ENCODE measurements around the gene CALM1.
"Not testable (repeated sequence)": the region's sequence is repeated elsewhere in the genome, so short reads cannot be mapped to it uniquely, and the experiment has no call there.

Gene CALM1

DNA sequence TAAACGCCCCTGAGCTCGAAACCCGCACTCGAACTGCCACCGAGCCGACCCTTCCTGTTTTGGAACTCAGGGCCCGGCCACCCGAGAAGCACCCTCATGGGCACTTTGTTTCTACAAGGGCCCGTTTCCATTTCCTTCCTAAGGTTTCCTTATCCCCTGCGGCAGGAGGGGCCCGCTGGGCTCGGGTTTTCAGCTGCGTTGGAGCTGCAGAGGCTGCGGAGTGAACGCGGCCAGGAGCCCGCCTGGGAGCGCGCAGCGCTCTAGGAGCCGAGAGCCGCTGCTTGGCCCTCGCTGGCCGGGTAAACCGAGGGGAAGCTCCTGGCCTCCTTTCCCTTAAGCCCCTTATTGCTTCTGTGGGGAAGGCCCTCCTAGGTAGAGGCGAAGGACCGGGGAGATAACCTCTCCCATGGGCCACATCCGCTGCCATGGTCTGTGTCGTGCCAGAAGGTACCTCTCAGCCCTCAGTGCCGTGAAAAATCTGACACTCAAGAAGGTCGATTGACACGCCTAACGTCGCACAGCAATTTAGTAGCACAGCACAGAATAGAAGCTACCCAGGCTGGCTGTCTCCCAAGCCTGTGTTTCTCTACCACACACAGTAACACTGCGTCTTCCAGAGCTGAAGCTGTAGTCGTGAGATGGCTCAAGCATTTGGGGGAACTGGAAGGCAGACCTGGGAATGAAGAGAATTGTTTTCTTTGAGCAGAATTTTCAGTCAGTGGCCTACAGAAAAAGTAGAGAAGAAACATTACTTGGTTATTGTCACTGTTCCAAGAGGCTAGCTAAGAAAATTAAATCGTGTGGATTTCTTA is 12.9 kb upstream of the CALM1 start:
- DNase-seq: peak; percentile 52

- DNase-seq: no peak
Observed at GRCh38 chr14:90384543-90384911, 12.3 kb upstream of the CALM1 start.

DNA sequence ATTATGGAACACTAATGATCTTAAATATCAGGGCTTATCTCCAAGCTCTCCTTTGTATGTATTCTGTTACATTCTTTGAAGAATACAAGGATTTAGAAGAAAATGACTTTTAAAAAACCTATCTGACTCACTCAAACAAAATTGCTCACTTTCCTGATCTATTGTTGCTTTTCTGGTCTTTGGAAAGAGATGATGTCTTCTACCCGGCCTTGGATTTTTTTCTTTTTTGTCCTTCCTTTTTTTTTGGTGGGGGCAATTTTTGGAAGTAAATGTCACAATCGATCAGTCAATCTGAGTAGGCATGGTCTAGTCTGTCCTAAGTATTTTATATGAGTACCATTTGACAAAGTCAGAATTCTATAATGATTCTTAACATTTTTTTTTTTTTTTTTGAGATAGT is 10.5 kb upstream of the CALM1 start:
- DNase-seq: no peak

- no peak for DNase-seq
Observed at GRCh38 chr14:90387206-90387760, 9.5 kb upstream of the CALM1 start.

DNA sequence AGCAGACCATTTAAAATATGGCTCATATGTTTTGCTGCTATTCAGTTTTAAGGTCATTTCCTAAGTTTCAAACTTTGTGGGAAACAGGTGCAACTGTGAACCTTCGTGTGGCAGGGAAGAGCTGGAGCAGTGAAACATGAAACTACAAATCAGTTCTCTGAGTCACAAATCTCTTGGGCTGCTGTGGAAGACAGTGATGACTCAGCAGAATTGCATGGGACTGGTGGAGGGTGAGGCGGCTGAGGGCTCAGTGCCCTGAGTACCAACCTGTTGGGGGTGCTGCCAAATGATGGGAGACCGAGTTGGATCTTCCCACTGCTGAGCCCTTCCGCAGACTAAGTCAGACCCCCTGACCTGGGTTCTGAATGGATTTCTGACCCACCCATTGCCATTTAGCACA is 8.4 kb upstream of the CALM1 start:
- DNase-seq: no peak

- DNase-seq: no peak
Observed at GRCh38 chr14:90388982-90389381, 7.8 kb upstream of the CALM1 start.

DNA sequence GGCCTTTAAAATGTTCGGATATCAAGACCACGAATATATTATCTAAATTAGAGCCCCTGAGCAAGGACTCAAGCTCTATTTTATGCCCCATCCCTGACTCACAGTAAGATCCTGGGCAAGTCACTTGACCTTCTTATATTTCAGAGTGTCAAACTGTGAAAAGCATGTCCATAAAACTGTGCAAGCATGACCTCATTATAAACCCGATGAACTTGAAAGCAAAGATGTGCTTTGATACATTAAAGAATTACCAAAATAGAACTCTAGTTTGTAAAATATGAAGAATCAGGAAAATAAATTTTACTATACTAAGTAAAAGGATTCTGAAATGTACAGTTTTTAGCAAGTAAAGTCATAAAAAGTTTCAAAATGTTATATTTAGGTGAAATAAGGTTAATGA is 2.9 kb upstream of the CALM1 start:
- DNase-seq: no peak

DNA sequence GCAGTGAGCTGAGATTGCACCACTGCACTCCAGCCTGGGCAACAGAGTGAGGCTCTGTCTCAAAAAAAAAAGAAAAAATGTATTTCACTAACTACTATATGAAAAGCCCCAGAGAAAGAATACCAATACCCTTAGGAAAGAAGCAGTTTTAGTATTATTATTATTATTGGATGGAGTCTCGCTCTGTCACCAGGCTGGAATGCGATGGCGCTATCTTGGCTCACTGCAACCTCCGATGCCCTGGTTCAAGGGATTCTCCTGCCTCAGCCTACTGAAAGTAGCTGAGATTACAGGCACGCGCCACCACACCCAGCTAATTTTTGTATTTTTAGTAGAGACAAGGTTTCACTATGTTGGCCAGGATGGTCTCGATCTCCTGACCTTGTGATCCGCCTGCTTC is 2.0 kb upstream of the CALM1 start:
- not testable (repeated sequence) for DNase-seq

- peak; percentile 54 for DNase-seq
Observed at GRCh38 chr14:90397425-90398314, 841 bp downstream of the CALM1 start.

DNA sequence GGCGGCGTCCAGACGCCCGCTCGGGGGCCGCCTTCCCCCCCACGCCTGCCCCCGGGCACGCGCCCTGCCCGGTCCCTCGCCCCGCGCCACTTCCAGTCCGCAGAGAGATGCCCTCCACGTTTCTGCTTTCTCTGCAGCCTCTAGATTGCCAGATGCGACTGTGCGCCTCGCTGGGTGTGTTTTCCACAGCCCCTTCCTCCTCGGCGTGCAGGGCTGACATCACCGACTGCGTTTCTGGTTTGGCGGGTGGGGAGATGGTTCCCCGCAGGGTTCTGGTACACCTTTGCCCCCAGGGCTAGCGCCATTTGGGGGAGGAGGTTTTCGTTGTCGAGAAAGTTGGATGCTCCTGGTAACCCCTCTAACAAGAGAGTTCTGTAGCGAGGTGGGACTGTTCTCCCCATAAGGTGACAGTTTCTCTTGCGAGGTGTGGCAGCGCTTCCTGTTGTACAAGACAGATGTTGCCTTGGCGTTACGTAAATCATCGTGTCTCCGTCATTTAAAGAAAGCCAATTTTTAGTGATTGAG is 1.5 kb downstream of the CALM1 start:
- no peak for DNase-seq

- no peak for DNase-seq
Observed at GRCh38 chr14:90398841-90399540, 2.2 kb downstream of the CALM1 start.

DNA sequence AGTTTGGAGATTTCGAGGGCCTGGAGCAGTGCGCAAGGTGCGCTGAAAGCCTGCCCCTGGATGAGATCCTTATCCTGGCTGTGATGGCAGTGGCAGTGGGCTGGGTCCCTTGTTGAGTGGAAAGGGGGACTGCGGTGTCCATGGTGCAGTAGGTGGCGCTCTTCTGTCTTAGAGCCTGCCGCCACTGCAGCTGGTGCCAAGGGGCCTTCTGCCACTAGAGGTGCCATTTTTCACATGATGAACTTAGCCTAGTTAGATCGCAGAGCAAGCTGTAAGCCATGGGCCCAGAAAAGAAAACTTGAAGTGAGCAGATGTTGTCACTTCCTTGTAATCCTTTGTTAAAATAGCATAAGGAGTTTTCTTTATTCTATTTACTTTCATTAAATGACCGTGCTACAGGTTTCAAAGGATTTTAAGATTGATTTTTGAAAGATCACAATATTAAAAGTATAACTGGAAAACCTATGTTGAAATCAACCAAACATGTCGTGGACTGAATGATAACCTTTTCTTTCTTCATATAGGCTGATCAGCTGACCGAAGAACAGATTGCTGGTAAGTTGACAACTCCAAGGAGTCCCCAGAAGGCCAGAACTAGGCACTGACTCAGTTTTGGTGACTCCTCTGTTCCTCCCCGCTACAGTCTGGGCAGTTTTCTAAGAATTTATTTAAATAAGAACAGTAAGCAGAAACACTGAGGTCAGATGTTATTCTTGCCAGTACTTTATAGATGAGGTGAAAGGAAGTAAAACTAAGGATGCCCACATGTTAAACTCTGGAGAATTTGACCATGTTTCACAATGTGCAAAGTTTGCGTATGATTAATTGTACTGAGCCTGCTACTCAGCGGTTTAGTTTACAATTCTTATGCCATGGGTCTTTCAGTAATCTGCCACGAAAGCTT is 3.0 kb downstream of the CALM1 start:
- DNase-seq: peak; percentile 86

DNA sequence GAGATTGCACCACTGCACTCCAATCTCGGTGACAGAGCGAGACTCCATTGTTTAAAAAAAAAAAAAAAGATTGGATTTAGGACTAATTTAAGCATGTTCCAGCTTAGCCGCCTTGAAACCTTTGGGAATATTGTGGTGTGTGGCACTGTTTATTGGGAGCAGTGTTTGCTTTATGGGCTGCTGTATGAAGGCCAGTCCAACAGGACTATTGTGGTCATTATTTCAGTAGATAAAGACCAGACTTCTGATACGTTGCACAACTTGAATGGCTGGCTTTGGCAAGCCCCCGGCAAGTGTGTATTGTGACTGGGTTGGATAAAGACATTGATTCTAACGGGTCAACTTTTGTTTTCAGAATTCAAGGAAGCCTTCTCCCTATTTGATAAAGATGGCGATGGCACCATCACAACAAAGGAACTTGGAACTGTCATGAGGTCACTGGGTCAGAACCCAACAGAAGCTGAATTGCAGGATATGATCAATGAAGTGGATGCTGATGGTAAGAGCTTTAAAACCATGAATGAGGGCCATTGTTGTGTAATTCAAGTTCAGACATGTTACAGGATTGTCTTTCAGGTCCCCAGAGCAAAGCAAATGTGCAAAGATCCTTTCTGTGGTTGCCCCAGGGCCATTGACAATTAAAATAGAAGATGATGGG is 4.2 kb downstream of the CALM1 start:
- no peak for DNase-seq

DNA sequence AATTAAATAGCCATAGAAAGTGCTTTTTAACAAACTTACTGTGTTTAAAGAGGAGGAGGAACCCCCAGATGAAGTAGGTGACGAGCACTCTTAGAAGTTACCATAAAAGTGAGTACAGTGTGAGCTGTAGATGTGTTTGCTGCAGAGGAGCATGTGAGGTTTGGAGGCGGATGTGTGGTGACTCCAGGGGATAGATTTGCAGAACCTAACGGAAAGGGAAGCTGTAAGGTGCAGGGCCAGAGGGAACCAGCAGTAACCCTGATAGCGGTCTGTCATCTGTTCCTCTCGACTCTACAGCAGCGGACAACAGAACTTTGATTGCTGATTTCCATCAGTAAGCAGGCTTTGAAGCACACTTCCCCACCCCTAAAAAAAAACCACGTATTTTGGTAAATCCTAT is 5.2 kb downstream of the CALM1 start:
- no peak for DNase-seq

DNA sequence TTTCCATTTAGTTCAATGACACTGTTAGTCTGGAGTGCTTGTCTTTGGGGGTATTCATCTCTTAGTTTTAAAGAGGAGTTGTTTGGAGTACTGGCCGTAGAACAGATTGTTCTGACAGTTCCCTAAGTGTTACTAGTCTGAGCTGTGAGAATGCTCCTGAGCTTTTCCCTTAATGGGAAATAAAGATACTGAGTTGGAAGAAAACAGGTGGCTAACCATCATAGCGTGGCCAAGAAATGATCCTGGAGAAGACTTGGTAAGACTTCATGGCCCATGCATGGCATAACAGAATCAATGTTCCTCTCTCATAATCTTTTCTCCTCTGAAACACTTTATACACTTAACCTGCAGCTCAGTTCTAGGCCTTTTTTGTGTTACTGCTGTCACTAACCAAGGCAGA is 6.2 kb downstream of the CALM1 start:
- DNase-seq: no peak

- DNase-seq: no peak
Observed at GRCh38 chr14:90405101-90405500, 8.3 kb downstream of the CALM1 start.

DNA sequence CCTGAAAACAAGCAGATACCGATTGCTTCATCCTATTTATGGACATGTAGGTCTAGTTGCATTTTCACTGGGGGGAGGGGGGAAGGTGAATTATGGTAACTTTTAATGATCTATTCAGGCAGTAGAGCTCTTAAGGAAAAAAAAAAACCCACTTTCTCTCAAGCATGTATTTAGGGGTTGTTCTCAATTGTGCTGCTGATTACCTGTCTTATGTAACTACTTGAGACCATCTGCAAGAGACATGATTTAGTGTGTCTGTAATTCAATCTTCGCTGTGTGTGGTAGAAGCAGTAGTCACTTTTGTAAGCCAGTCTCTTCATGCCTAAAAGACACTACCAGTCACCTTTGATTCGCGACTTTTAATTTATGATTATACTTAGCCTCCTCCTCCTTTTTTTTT is 8.9 kb downstream of the CALM1 start:
- DNase-seq: no peak

- no peak for DNase-seq
Observed at GRCh38 chr14:90406384-90406798, 9.6 kb downstream of the CALM1 start.

DNA sequence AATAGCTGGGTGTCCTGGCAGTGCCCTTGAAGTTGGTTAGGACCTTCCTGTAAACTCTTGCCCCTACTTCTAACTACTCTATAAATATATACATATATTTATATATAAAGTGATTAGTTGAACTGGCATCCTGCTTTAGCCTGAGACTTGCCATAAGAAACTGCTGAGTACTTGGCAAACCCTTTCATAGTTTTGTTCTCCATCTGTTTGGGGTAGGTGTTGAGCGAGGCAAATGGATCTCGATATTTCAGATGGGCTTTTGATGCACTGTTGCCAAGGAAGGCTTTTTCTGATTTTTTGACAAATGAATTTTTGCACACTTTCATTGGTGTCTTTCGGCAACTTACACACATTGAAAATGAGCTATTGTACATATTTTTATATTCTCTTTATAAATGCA is 10.4 kb downstream of the CALM1 start:
- no peak for DNase-seq

DNA sequence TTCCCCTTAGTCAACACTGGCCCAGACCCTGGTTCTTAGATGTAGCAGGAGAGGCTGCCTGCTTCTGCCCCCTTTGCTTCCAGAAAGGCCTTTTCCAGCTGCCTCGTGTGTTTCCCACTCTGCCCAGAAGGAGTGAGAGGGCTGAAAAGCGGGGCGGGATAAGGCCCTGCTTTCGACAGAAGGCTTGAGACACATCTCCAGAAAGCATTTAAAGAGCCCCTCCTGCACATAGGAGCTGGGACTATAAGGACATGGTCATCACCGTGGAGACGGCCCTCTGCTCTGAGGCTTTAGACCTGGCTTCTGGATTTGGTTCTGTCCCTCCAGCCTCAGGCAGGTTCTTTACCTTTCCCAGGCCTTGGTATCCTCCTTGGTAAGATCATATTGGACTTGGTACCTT is 11.9 kb downstream of the CALM1 start:
- no peak for DNase-seq

GRCh38 chr14:90409209-90409730 is 12.4 kb downstream of the CALM1 start:
- DNase-seq: no peak
